ENCODE results near the gene GNG5. TPM values are rescaled to one million over a fixed set of nuclear protein-coding genes. Genes with fewer than 3 reads are reported as not detected.
"Not testable (repeated sequence)": the region's sequence is repeated elsewhere in the genome, so short reads cannot be mapped to it uniquely, and the experiment has no call there.

GNG5 gene
- total RNA-seq, 1 experiment from 2014 or later, result 193 TPM

DNA sequence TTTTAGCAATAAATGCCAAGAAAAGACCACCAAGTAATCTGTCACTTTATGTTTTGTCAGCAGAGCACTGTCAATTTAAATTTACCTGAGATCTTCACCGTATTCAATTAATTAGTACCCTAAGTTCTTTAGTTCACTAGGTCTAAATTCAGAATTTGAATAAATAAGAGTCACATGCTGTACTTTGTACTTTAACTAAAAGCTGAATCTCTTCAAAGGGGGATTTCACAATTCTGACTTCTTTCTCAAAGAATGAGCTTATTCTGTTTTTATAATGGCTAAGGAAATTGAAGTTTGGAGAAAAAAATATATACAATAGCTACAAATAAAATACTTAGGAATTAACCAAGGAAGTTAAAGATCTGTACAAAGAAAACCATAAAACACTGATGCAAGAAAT is 2.1 kb upstream of the GNG5 start:
- Histone ChIP-seq H3K9me2 (ENCODE audit: insufficient read depth) (no peaks in the 10 kb centered on the region), H3K4me1 (ENCODE audit: control insufficient read depth in 1 of 2, insufficient read depth in 2 of 2, low read length in 2 of 2) (peaks cover 18 to 24% of the 10 kb centered on the region in 2 experiments), H3K27me3 (ENCODE audit: insufficient read depth, low read length) (no peaks in the 10 kb centered on the region), H4K20me1 (ENCODE audit: insufficient read depth) (0 out of 2 replicates have a peak, but pooled peaks cover 8% of the 10 kb centered on the region), H2AFZ (ENCODE audit: low read depth, low read length, poor library complexity, severe bottlenecking) (no peak overlapping the region), H3K79me2 (ENCODE audit: insufficient read depth, low read length) (peaks cover 36% of the 10 kb centered on the region), H3K36me3 (ENCODE audit: control insufficient read depth in 1 of 2, insufficient read depth in 2 of 2, low read length in 2 of 2) (peaks cover 0 to 1% of the 10 kb centered on the region in 2 experiments; a peak in 1 of 4 replicates), H3K9ac (ENCODE audit: low read length) (no peak overlapping the region), H3K4me3 (replicated peaks in 1 of 2; ENCODE audit: low read depth in 1 of 2, low read length in 2 of 2) (no peak overlapping the region), H3K27ac (ENCODE audit: low read depth, low read length) (no peak overlapping the region), H3K4me2 (ENCODE audit: low read length) (no peak overlapping the region), H3K9me3 (ENCODE audit: control insufficient read depth in 1 of 2, insufficient read depth in 1 of 2, low read depth in 1 of 2, low read length in 2 of 2) (peaks cover 0 to 9% of the 10 kb centered on the region in 2 experiments; a peak in 2 of 4 replicates)
- intact Hi-C loops (cut with micrococcal nuclease), result loop anchor here (5.0 to 10.0 kb wide), 3 partner anchors 96 to 366 kb away; partner anchors contain the start of gene PRKACB
- BruUV-seq (replicated peaks), result no TSS peak
- no peak for DNase-seq (ENCODE audit: low read depth, low spot score)
- POLR2A ChIA-PET, result no interaction called here
- CTCF ChIA-PET, result no interaction called here
- ATAC-seq, result no peak
- TF ChIP-seq EZH2phosphoT487 (IDR thresholded peaks at IDR 0.05; ENCODE audit: borderline replicate concordance) (no peak), ZNF274 (IDR thresholded peaks at IDR 0.05; ENCODE audit: low read depth, low read length) (no peak), CEBPB (IDR thresholded peaks at IDR 0.05; ENCODE audit: low read depth) (no peak), EGR1 (IDR thresholded peaks at IDR 0.05; ENCODE audit: low read depth) (no peak), POLR2AphosphoS5 (IDR thresholded peaks at IDR 0.05; ENCODE audit: low read depth, low read length) (no peak), SIN3A (IDR thresholded peaks at IDR 0.05; ENCODE audit: low read depth) (no peak), SP1 (IDR thresholded peaks at IDR 0.05; ENCODE audit: low read depth) (no peak), EZH2 (IDR thresholded peaks at IDR 0.05) (no peak), YY1 (IDR thresholded peaks at IDR 0.05; ENCODE audit: extremely low read depth, insufficient replicate concordance, low read depth, low read length) (no peak), CBX3 (IDR thresholded peaks at IDR 0.05; ENCODE audit: low read depth) (no peak), ELF1 (IDR thresholded peaks at IDR 0.05; ENCODE audit: borderline replicate concordance, low read depth) (no peak)
- TF ChIP-seq, protein P1, sequence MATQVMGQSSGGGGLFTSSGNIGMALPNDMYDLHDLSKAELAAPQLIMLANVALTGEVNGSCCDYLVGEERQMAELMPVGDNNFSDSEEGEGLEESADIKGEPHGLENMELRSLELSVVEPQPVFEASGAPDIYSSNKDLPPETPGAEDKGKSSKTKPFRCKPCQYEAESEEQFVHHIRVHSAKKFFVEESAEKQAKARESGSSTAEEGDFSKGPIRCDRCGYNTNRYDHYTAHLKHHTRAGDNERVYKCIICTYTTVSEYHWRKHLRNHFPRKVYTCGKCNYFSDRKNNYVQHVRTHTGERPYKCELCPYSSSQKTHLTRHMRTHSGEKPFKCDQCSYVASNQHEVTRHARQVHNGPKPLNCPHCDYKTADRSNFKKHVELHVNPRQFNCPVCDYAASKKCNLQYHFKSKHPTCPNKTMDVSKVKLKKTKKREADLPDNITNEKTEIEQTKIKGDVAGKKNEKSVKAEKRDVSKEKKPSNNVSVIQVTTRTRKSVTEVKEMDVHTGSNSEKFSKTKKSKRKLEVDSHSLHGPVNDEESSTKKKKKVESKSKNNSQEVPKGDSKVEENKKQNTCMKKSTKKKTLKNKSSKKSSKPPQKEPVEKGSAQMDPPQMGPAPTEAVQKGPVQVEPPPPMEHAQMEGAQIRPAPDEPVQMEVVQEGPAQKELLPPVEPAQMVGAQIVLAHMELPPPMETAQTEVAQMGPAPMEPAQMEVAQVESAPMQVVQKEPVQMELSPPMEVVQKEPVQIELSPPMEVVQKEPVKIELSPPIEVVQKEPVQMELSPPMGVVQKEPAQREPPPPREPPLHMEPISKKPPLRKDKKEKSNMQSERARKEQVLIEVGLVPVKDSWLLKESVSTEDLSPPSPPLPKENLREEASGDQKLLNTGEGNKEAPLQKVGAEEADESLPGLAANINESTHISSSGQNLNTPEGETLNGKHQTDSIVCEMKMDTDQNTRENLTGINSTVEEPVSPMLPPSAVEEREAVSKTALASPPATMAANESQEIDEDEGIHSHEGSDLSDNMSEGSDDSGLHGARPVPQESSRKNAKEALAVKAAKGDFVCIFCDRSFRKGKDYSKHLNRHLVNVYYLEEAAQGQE (IDR thresholded peaks at IDR 0.05; ENCODE audit: low read depth), result no peak
- TF ChIP-seq, protein P2, sequence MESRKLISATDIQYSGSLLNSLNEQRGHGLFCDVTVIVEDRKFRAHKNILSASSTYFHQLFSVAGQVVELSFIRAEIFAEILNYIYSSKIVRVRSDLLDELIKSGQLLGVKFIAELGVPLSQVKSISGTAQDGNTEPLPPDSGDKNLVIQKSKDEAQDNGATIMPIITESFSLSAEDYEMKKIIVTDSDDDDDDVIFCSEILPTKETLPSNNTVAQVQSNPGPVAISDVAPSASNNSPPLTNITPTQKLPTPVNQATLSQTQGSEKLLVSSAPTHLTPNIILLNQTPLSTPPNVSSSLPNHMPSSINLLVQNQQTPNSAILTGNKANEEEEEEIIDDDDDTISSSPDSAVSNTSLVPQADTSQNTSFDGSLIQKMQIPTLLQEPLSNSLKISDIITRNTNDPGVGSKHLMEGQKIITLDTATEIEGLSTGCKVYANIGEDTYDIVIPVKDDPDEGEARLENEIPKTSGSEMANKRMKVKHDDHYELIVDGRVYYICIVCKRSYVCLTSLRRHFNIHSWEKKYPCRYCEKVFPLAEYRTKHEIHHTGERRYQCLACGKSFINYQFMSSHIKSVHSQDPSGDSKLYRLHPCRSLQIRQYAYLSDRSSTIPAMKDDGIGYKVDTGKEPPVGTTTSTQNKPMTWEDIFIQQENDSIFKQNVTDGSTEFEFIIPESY (IDR thresholded peaks at IDR 0.05; ENCODE audit: extremely low read depth, insufficient replicate concordance, low read length), result no peak
- TF ChIP-seq, protein P3, sequence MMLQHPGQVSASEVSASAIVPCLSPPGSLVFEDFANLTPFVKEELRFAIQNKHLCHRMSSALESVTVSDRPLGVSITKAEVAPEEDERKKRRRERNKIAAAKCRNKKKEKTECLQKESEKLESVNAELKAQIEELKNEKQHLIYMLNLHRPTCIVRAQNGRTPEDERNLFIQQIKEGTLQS (IDR thresholded peaks at IDR 0.05), result no peak
- RAD21 ChIA-PET (ENCODE audit: low non-redundant PET in 1 of 2, low total read pairs in 2 of 2, uncharacterized antibody in 2 of 2, unreplicated experiment in 2 of 2), result no interaction called here

DNA sequence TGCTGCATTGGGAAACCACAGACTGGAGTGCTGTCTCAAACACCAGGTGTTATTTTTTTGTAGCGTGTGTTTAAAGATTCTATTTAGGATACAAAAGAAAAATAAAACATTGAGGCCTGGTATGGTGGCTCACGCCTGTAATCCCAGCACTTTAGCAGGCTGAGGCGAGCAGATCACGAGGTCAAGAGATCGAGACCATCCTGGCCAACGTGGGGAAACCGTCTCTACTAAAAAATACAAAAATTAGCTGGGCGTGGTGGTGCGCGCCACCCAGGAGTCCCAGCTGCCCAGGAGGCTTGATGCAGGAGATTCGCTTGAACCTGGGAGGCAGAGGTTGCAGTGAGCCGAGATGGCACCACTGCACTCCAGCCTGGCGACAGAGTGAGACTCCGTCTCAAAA is 1.5 kb upstream of the GNG5 start:
- DNase-seq (ENCODE audit: low read depth, low spot score); H3K9ac ChIP-seq (ENCODE audit: low read length); H2AFZ ChIP-seq (ENCODE audit: low read depth, low read length, poor library complexity, severe bottlenecking); H4K20me1 ChIP-seq (ENCODE audit: insufficient read depth); RAD21 ChIA-PET (ENCODE audit: low non-redundant PET in 1 of 2, low total read pairs in 2 of 2, uncharacterized antibody in 2 of 2, unreplicated experiment in 2 of 2); H3K27me3 ChIP-seq (ENCODE audit: insufficient read depth, low read length); H3K36me3 ChIP-seq (ENCODE audit: control insufficient read depth in 1 of 2, insufficient read depth in 2 of 2, low read length in 2 of 2); H3K9me2 ChIP-seq (ENCODE audit: insufficient read depth); H3K9me3 ChIP-seq (ENCODE audit: control insufficient read depth in 1 of 2, insufficient read depth in 1 of 2, low read depth in 1 of 2, low read length in 2 of 2); CTCF ChIA-PET; BruUV-seq (replicated peaks); ATAC-seq: not testable (repeated sequence)
- Histone ChIP-seq H3K4me3 (replicated peaks in 1 of 2; ENCODE audit: low read depth in 1 of 2, low read length in 2 of 2) (peak overlapping the region in 1 of 2 experiments; percentile 85; a peak in 1 of 4 replicates), H3K27ac (ENCODE audit: low read depth, low read length) (peak overlapping the region; percentile 83; the same call in 1 of the 2 replicates), H3K79me2 (ENCODE audit: insufficient read depth, low read length) (peaks cover 42% of the 10 kb centered on the region), H3K4me1 (ENCODE audit: control insufficient read depth in 1 of 2, insufficient read depth in 2 of 2, low read length in 2 of 2) (peaks cover 21 to 30% of the 10 kb centered on the region in 2 experiments), H3K4me2 (ENCODE audit: low read length) (peak overlapping the region; percentile 82; the same call in 1 of the 2 replicates)
- POLR2A ChIA-PET, result interaction anchor here (2.3 kb wide), 1 partner anchor 26 kb away, joined by 6 read pairs; no protein-coding TSS in a partner anchor
- intact Hi-C loops (cut with micrococcal nuclease), result loop anchor here (2.0 to 10.0 kb wide), 4 partner anchors 67 to 366 kb away; partner anchors contain the start of genes CTBS and PRKACB
